ENCODE measurements around the gene AGPAT3. TPM values are rescaled to one million over a fixed set of nuclear protein-coding genes. Genes with fewer than 3 reads are reported as not detected.

The AGPAT3 gene
- total RNA-seq, 1 donor from 2014 or later: 51.5 TPM

DNA sequence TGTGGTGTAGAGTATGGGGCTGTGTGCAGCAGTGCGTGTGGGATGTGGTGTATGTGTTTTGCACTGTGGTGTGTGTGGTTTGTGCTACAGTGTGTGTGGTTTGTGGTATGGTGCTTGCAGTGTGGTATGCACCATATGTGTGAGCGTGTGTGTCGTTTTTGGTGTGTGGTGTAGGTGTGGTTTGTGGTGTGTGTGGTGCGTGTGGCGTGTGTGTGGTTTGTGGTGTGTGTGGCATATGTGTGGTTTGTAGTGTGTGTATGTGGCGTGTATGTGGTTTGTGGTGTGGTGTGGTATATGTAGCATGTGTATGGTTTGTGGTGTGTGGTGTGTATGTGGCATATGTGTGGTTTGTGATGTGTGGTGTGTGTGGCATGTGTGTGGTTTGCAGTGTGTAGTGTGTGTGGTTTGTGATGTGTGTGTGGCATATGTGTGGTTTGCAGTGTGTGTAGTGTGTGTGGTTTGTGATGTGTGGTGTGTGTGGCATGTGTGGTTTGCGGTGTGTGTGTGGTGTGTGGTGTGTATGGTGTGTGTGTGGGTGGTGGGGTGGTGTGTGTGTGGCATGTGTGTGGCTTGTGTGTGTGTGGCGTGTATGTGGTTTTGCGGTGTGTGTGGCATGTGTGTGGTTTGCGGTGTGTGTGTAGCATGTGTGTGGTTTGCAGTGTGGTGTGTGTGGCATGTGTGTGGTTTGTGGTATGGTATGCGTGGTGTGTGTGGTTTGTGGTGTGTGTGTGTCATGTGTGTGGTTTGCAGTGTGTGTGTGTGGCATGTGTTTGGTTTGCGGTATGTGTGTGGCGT lies 93.5 kb downstream of the AGPAT3 start:
- intact Hi-C loops (cut with DNase I): no loop called here
- no peak for DNase-seq (ENCODE audit: low spot score)

DNA sequence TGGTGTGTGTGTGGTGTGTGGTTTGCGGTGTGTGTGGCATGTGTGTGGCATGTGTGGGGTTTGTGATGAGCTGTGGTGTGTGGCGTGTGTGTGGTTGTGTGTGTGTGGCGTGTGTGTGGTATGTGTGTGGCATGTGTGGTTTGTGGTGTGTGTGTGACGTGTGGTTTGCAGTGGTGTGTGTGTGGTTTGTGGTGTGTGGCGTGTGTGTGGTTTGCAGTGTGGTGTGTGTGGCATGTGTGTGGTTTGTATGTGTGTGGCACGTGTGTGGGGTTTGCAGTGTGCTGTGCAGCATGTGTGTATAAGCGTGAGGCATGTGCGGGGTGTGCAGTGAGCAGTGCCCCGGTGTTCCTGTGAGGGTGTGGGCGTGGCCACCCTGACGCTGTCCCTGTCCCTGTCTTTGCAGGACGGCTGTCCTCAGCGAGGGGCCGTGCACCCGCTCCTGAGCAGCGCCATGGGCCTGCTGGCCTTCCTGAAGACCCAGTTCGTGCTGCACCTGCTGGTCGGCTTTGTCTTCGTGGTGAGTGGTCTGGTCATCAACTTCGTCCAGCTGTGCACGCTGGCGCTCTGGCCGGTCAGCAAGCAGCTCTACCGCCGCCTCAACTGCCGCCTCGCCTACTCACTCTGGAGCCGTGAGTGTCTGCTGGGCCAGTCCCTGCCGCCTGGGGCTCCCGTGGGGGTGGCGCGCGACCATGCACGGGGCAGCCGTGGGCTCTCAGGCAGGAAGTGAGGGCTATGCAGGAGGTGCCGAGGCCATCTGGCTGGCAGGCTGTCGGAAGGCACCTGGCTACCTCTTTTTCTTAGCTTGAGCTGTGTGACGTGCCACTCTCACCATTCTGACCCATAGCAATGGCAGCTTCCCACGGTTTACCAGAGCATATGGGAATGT lies 94.5 kb downstream of the AGPAT3 start:
- no peak for DNase-seq (ENCODE audit: low spot score)
- intact Hi-C loops (cut with DNase I): no loop called here

DNA sequence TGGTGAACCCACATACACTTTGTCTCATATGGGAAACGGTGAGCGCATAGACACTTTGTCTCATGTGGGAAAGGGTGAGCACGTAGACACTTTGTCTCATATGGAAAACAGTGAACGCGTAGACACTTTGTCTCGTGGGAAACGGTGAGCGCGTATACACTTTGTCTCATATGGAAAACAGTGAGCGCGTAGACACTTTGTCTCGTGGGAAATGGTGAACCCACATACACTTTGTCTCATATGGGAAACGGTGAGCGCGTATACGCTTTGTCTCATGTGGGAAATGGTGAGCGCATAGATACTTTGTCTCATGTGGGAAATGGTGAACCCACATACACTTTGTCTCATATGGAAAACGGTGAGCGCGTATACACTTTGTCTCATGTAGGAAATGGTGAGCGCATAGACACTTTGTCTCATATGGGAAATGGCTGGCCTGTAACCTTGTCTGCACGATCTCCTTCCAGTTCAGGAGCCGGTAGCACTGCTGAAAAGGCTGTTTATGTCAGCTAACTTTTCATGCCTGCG lies 96.4 kb downstream of the AGPAT3 start:
- intact Hi-C loops (cut with DNase I): no loop called here
- no peak for DNase-seq (ENCODE audit: low spot score)

DNA sequence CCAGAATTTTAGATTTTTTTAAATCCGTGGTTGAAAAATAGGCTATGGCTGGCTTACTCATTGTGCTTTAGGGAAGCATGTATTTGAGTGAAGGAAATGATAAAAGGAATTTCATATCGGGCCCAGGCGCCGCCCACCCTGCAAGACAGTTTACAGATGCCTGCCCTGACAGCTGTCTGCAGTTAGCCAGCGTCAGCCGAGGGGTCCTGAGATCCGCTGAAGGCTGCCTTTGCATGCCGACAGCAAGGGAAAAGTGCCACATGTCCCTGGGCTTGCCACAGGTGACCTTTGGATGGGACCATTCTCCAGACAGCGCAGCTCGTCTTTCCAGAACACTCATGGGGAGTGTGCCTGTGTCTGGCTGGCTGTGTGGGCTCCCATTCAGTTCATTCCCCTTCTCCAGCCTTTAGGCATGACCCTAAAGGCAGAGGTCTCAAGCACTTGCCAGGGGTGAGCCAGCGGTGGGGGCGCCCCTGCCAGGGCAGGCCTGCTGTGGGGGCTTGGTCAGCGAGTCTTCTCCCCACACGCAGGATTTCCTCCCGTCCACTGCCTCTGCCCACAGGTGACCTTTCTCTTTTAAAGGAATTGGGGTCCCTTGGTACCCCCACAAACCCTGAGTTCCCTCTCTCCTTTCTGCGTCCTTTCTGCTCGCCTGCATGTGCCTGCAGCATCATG lies 101.0 kb downstream of the AGPAT3 start:
- intact Hi-C loops (cut with DNase I): no loop called here
- DNase-seq (ENCODE audit: low spot score): no peak

DNA sequence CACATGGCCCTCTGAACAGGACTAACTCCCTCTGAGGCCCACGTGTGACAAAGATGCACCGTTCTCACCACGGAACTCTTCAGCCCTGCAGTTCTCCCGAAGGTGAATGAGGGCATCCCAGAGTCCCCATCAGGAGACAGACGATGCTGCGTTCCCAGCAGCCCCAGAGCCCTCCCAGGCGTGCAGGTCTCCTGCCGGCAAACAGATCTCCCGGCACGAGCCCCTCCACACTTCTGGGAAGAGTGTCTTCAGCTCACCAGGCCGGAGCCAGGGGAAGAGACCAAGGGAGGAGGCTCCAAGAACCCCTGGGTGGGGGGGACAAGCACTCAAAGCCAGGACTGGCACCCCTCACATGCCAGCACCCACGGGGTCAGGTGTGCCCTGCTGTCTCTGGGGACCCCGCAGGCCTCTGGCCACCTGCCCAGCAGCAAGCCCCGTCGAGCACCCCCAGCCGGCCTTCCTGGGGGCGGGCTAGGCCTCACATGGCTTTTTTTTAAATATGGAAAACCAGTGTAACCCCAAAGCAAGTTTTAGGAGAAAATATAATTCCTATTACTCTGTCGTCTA lies 102.0 kb downstream of the AGPAT3 start:
- no peak for DNase-seq (ENCODE audit: low spot score)
- intact Hi-C loops (cut with DNase I): no loop called here

DNA sequence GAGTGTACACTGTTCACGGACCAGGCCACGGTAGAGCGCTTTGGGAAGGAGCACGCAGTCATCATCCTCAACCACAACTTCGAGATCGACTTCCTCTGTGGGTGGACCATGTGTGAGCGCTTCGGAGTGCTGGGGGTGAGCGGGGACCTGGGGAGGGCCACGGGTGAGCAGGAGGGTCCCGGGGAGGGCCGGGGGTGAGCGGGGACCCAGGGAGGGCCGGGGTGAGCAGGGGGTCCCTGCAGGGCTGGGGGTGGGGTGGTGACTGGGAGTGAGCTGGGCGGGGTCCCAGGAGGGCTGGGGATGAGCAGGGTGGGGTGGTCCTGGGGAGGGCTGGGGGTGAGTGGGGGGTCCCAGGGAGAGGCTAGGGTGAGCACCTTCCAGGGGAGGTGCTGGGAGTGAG lies 103.0 kb downstream of the AGPAT3 start:
- no peak for DNase-seq (ENCODE audit: low spot score)
- intact Hi-C loops (cut with DNase I): no loop called here

DNA sequence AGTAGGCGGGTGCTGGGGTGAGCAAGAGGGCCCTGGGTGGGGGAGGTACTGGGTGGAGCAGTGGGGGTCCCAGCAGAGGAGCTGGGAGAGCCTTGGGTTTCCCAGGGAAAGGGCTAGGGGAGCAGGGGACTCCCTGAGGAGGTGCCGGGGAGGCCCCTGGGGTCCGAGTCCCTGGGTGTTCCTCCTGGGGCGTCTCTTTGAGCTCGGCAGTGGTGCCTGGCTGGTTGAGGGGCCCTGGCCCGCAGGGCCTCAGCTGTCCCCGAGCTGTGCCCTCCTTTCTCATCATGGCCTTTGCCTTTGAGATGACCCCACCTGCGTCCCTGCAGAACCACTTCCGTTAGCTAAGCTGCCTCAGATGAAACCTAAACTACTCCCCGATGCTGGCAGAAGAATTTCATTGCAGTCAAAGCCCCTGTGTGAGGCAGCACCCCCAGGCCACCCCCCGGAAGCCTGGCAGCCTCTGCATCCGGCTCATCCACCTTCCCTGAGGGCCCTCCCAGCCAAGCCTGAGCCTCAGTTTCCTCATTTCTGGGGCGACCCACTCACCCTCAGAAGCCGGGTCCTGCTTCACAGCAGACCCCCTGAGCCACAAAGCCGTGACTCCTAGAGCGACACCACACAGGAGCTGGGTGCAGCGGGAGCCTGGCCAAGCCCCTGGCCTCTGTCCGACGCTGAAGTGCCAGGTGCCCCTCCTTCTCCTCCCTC lies 103.5 kb downstream of the AGPAT3 start:
- intact Hi-C loops (cut with DNase I): no loop called here
- DNase-seq (ENCODE audit: low spot score): no peak

DNA sequence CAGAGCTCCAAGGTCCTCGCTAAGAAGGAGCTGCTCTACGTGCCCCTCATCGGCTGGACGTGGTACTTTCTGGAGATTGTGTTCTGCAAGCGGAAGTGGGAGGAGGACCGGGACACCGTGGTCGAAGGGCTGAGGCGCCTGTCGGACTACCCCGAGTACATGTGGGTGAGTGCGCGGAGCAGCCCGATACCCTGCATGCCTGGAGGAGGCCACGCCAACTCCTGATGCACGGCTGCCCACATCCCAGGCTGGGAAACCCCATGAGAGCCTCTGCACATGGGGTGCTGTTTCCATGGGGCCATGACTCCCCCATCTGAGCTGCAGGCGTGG lies 104.1 kb downstream of the AGPAT3 start:
- intact Hi-C loops (cut with DNase I): no loop called here
- no peak for DNase-seq (ENCODE audit: low spot score)

DNA sequence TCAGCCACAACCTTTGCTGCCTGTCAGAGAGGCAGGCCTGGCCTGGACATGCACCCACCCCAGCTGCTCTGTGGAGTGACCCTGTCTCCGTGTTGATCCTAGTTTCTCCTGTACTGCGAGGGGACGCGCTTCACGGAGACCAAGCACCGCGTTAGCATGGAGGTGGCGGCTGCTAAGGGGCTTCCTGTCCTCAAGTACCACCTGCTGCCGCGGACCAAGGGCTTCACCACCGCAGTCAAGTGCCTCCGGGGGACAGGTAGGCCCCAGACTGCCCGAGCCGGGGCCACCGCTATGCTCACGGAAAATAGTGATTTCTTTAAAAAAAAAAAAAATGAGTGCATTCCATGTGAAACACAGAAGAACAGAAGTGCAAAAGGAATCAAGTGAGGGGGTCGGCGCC lies 105.5 kb downstream of the AGPAT3 start:
- intact Hi-C loops (cut with DNase I): no loop called here
- DNase-seq (ENCODE audit: low spot score): no peak

DNA sequence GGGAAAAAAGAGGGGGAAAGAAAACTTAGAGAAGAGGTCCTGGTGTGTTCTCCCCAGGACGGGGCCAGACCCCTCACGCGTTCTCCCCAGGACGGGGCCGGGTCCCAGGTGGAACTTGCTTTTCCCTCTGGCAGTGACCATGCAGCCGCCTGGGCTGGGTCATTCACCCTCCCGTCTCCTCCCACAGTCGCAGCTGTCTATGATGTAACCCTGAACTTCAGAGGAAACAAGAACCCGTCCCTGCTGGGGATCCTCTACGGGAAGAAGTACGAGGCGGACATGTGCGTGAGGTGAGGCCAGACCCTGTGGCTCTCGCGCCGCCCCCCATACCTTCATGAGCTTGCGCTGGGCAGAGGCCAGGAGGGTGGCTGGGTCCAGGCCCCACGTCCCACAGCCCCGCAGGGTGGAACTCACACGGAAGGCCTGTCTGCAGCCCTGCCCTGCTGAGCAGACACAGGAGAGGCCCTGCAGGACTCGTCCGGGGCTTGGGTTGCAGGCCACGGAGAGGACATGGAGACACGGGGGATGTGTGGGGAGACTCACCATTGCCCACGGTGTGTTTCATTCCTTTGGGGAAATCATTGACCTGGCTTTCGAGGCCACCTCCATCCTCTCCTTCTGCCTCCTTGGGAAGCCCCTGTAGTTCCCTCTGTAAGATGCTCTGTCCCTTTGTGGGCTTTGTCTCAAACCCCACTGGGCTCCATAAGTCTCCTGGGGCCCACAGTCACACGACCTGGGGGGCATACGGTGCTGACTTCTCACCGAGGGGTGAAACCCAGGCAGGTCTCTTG lies 106.4 kb downstream of the AGPAT3 start:
- intact Hi-C loops (cut with DNase I): no loop called here
- no peak for DNase-seq (ENCODE audit: low spot score)

DNA sequence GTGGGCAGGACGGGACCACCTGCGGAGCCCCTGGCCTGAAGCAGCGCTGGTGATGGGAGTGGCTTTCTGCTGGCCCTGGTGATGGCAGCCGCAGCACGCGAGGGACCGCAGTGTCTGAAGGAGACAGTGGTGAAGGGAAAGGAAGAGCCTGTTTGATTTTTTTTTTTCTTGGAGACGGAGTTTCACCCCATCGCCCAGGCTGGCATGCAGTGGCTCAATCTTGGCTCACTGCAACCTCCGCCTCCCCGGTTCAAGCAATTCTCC lies 106.9 kb downstream of the AGPAT3 start:
- DNase-seq (ENCODE audit: low spot score): no peak
- intact Hi-C loops (cut with DNase I): no loop called here

DNA sequence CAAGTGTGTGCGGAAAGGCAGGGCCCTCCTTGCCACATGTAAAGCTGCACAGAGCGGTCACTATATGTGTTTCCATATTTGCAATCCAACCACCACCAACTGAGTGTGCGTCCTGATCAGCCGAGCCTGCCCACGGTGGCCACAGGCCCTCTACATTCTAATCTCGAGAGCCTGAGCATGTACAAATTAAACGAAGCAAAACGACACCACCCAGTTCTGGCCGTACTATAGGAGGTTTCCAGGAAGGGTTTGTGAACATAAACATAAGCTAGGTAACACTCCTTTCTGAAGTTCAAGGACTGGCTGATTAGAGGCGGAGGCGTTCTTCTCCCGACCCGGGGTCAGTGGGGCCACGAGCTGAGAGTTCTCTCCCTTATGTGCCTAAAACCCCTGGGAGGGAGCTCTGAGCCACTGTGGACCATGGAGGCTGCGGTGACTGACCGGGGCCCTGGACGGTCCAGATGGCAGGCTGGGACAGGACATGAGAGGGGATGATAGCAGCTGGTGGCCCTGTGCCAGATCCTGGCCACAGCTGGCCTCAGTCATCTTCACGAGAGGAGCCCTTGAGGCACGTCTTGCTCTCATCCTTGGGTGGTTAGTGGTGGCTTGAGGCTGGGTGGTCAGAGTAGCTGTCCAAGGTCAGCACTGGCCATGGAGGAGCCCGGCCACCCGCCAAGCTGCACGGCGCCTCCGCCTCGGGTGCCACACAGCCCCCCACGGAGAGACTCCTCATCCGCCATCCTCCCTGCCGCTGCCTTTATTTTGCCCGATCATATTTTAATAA lies 108.0 kb downstream of the AGPAT3 start:
- no peak for DNase-seq (ENCODE audit: low spot score)
- intact Hi-C loops (cut with DNase I): no loop called here

DNA sequence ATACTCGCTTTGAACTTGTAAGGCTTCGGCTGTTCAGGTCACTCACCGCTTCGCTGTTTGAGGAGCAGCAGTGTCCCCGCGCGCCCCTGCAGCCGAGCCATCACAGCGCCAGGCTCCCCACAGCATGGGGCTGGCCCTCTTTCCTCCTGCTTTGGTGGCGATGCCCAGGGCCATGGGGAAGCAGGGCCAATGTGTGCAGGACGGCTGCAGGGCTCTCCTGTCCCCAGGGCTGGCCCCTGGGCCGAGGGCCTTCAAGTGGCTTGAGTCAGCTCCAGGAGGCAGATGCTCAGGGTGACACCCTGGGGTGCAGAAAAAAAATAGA lies 108.6 kb downstream of the AGPAT3 start:
- no peak for DNase-seq (ENCODE audit: low spot score)

DNA sequence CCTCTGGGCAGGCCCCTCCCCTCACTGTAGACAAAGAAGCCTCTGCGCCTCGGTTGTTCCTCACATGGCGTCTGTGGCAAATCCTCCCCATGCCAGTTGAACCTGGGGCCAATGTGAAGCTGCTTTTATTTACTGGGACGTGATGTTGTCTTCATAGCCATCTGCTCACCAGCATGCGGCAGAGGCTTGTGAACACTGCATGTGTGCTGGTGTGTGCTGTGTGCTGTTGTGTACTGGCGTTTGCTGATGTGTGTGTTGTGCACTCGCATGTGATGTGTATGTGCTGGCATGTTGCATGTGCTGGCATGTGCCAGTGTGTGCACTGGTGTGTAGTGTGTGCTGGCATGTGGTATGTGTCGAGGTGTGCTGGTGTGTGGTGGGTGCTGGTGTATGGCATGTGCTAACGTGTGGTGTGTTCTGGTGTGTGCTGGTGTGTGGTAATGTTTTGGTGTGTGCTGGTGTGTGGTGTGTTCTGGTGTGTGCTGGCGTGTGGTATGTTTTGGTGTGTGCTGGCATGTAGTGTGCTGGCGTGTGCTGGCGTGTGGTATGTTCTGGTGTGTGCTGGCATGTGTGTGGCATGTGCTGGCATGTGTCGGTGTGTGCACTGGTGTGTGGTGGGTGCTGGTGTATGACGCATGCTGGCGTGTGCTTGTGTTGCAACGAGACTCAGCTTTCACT lies 109.9 kb downstream of the AGPAT3 start:
- intact Hi-C loops (cut with DNase I): loop anchor here (1.0 kb wide), 1 partner anchor 165 kb away; no protein-coding TSS in a partner anchor
- no peak for DNase-seq (ENCODE audit: low spot score)

More for the DNA sequence above, 108.6 kb downstream of the AGPAT3 start:
- intact Hi-C loops (cut with DNase I): no loop called here

DNA sequence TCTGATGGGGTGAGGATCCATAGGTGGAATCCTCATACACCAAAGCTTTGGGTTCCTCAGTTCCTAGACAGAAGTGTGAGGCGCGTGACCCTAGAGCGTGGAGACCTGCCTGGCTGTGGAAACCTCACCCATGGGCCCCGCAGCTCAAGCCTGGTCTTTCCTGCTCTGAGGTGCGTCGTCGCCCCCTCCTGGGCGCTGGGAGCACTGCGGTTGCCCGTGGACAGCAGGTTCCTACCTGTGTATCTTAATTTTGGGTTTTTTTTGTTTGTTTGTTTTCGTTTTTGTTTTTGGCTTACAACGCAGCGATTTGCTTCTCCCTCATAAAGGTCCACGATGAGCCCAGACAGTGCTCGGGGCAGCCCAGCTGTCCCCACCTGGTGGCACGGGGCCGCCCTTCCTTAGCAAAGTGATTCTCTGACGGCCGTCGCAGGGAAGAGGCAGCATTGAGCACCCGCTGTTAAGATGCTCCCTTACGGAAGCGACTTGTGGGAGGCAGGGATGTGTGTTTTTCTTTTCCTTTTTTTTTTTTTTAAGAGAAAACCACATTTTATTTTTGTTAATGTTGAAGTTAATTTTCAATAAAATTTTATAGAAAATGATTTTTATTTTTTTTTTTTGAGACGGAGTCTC lies 110.6 kb downstream of the AGPAT3 start:
- intact Hi-C loops (cut with DNase I): loop anchor here (1.0 kb wide), 1 partner anchor 165 kb away; no protein-coding TSS in a partner anchor

DNA sequence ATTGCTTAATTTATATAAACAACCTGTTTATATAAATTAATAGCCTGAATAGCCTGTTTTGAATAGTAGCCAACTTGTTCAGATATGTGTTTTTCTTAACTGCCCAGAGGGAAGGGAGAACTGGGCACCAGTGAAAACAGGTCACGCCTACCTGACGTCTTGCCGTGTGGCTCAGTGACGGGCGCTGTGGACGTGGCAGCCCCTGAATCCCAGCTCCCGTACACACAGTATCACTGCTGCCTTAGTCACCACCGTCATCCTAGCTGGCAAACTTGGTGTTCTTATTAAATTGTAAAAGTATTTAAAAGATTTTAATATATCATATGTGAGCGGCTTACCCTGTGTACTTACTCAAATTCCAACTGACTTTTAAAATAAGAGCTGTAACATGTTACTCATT lies 111.6 kb downstream of the AGPAT3 start:
- intact Hi-C loops (cut with DNase I): no loop called here
- no peak for DNase-seq (ENCODE audit: low spot score)

More for the DNA sequence above, 110.6 kb downstream of the AGPAT3 start:
- peak; percentile 89 for DNase-seq (ENCODE audit: low spot score)

DNA sequence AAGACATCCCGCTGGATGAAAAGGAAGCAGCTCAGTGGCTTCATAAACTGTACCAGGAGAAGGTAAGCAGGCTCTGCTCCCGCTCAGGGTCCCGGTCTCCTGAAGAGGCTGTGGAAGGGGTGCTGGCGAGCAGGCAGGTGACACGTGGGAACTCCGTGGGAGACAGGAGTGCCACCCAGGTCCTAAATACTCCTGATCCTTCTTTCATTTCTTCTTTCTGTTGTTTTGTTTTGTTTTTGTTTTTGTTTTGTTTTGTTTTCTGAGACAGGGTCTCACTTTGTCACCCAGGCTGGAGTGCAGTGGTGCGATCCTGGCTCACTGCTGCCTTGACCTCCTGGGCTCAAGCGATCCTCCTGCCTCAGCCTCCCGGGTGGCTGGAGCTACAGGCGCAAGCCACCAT lies 113.0 kb downstream of the AGPAT3 start:
- intact Hi-C loops (cut with DNase I): no loop called here
- DNase-seq (ENCODE audit: low spot score): no peak
